Occipital lobe (tissue), 2 donors: ENCODE data around the gene CEP76. TPM values are rescaled to one million over a fixed set of nuclear protein-coding genes. Genes with fewer than 3 reads are reported as not detected.

ENCODE experiments used
- DNase-seq: peaks from one replicate; lab custom pipeline; 2025; lab: John Stamatoyannopoulos, UW
- total RNA-seq: library from RNA; depleted of rRNA; stranded (reverse); fragments of >200 nt; gene quantifications from one replicate; pipeline ENCODE4 v1.2.3, GENCODE V29; 2014

The CEP76 gene
- total RNA-seq, 1 donor from 2014 or later, result 22.5 TPM

GRCh38 chr18:12711446-12711845 is 8.9 kb upstream of the CEP76 start:
- no peak for DNase-seq

- no peak for DNase-seq
These were observed 1.1 kb upstream of the CEP76 start for GRCh38 chr18:12703664-12704063.

- no peak for DNase-seq
These were observed 609 bp upstream of the CEP76 start for GRCh38 chr18:12703096-12703567.

- DNase-seq, result no peak
These were observed 1.4 kb downstream of the CEP76 start for GRCh38 chr18:12701161-12701560.

- DNase-seq, result no peak
These were observed 2.8 kb downstream of the CEP76 start for GRCh38 chr18:12699747-12700146.

- no peak for DNase-seq
These were observed 8.5 kb downstream of the CEP76 start for GRCh38 chr18:12694032-12694431.

GRCh38 chr18:12692206-12692605 is 10.3 kb downstream of the CEP76 start:
- no peak for DNase-seq

GRCh38 chr18:12689256-12689850 is 13.2 kb downstream of the CEP76 start:
- DNase-seq, result no peak

- no peak for DNase-seq
These were observed 16.4 kb downstream of the CEP76 start for GRCh38 chr18:12686100-12686499.

GRCh38 chr18:12679183-12679786 is 23.2 kb downstream of the CEP76 start:
- DNase-seq, result no peak

- no peak for DNase-seq
These were observed 34.5 kb downstream of the CEP76 start for GRCh38 chr18:12668041-12668440.

- DNase-seq, result no peak
These were observed 42.5 kb downstream of the CEP76 start for GRCh38 chr18:12659904-12660605.

- DNase-seq, result no peak
These were observed 43.9 kb downstream of the CEP76 start for GRCh38 chr18:12658426-12659138.

- DNase-seq, result peak; percentile 68
These were observed 44.7 kb downstream of the CEP76 start, which contains the start of gene SPIRE1 for GRCh38 chr18:12657684-12658425. SPIRE1 (minus strand) TSS chr18:12658107; CDS start chr18:12657866, 241 bp downstream.

- DNase-seq, result no peak
These were observed 45.4 kb downstream of the CEP76 start for GRCh38 chr18:12656938-12657683.

GRCh38 chr18:12656605-12656937 is 46.0 kb downstream of the CEP76 start:
- no peak for DNase-seq

GRCh38 chr18:12654971-12655370 is 47.6 kb downstream of the CEP76 start:
- no peak for DNase-seq

- peak; percentile 4 for DNase-seq
These were observed 49.6 kb downstream of the CEP76 start for GRCh38 chr18:12652861-12653401.

- no peak for DNase-seq
These were observed 50.9 kb downstream of the CEP76 start for GRCh38 chr18:12651651-12652050.

GRCh38 chr18:12647773-12648172 is 54.8 kb downstream of the CEP76 start:
- no peak for DNase-seq
